T-cell (primary cell): ENCODE measurements around the gene FCN1. TPM values are rescaled to one million over a fixed set of nuclear protein-coding genes. Genes with fewer than 3 reads are reported as not detected.

Source experiments
- ATAC-seq, 4 experiments: fragments of 200-7000 bp in 3 of 4; fragments of 150-1000 bp in 1 of 4; cut with Tn5 transposase; replicated peaks in 1 of 4; 1 replicate in 3 of 4; 2 replicates in 1 of 4; pipeline ENCODE4 v1.10.0; 2021; ENCODE audit warnings: moderate library complexity in 3 of 4, mild to moderate bottlenecking in 2 of 4, moderate number of reproducible peaks in 1 of 4
- CTCF ChIA-PET, 2 donors: fragments of 300-600 bp; sonication (Branson Sonifier 250); formaldehyde crosslinking; loops; one replicate each; lab custom pipeline; 2022; ENCODE audit warnings: antibody characterized with exemption in 2 of 2; lab: Charles Lee
- POLR2A ChIA-PET, 2 donors: fragments of 300-600 bp; sonication (Branson Sonifier 250); formaldehyde crosslinking; loops; one replicate each; lab custom pipeline; 2022; ENCODE audit warnings: antibody characterized with exemption in 2 of 2; lab: Charles Lee
- DNase-seq, 35 experiments: peaks; one replicate each; pipeline versions ENCODE4 v3.0.0 to v3.0.0-alpha.2; 2013 to 2023
- H3K27ac ChIP-seq: one replicate; pipeline ENCODE4 v1.5.1; 2013; ENCODE audit warnings: low read length
- H3K27me3 ChIP-seq, 2 experiments: replicated peaks in 1 of 2; 1 replicate in 1 of 2; 2 replicates in 1 of 2; pipeline versions ENCODE4 v1.6.1 to v1.7.0; 2013; ENCODE audit warnings: low read length in 1 of 2, mixed read lengths in 1 of 2; ENCODE audit not compliant: control insufficient read depth in 2 of 2, insufficient read depth in 2 of 2; ENCODE audit errors: extremely low read depth in 1 of 2
- H3K36me3 ChIP-seq, 2 donors: 1 replicate in 1 of 2; 2 replicates in 1 of 2; pipeline versions ENCODE4 v1.6.1 to v1.7.0; 2013; ENCODE audit warnings: low read length in 1 of 2; ENCODE audit not compliant: control insufficient read depth in 2 of 2, insufficient read depth in 1 of 2; ENCODE audit errors: extremely low read depth in 1 of 2
- H3K4me1 ChIP-seq, 2 experiments: 1 replicate in 1 of 2; 2 replicates in 1 of 2; pipeline versions ENCODE4 v1.6.1 to v1.7.0; 2013; ENCODE audit warnings: low read length in 2 of 2, mixed read lengths in 1 of 2; ENCODE audit not compliant: insufficient read depth in 2 of 2, control insufficient read depth in 1 of 2; ENCODE audit errors: extremely low read depth in 1 of 2
- H3K4me3 ChIP-seq, 2 donors: 1 replicate in 1 of 2; 2 replicates in 1 of 2; pipeline versions ENCODE4 v1.5.1 to v1.7.0; 2013; ENCODE audit warnings: mild to moderate bottlenecking in 2 of 2, low read length in 1 of 2, moderate library complexity in 1 of 2; ENCODE audit not compliant: control insufficient read depth in 1 of 2; ENCODE audit errors: extremely low read depth in 1 of 2
- H3K9me3 ChIP-seq: 2 replicates; pipeline ENCODE4 v1.7.0; 2013
- H3K27ac Mint-ChIP-seq, 2 donors: one replicate each; pipeline ENCODE4 v1.8.0; 2020 to 2021; ENCODE audit warnings: mild to moderate bottlenecking in 2 of 2, mixed read lengths in 2 of 2
- H3K27me3 Mint-ChIP-seq, 2 donors: one replicate each; pipeline ENCODE4 v1.8.0; 2021 to 2022; ENCODE audit warnings: mixed read lengths in 2 of 2
- H3K36me3 Mint-ChIP-seq: one replicate; pipeline ENCODE4 v1.8.0; 2021; ENCODE audit warnings: mixed read lengths
- H3K4me1 Mint-ChIP-seq, 3 donors: one replicate each; pipeline ENCODE4 v1.8.0; 2020 to 2022; ENCODE audit warnings: mixed read lengths in 3 of 3, mild to moderate bottlenecking in 1 of 3
- H3K4me3 Mint-ChIP-seq, 3 donors: one replicate each; pipeline ENCODE4 v1.8.0; 2020 to 2022; ENCODE audit warnings: mild to moderate bottlenecking in 3 of 3, mixed read lengths in 3 of 3, moderate library complexity in 3 of 3
- H3K9me3 Mint-ChIP-seq, 3 donors: one replicate each; pipeline ENCODE4 v1.8.0; 2020 to 2022; ENCODE audit warnings: mixed read lengths in 3 of 3
- WGBS: methylation state at CpG from one replicate; pipeline ENCODE4 v1.1.5; 2013; ENCODE audit warnings: missing lambda C conversion rate; ENCODE audit not compliant: insufficient coverage; 5-methylcytosine and 5-hydroxymethylcytosine counted together
- total RNA-seq, 35 experiments: library from RNA in 6 of 35; stranded (reverse) in 6 of 35; fragments of 120-200 nt in 1 of 35; gene quantifications; one replicate each; pipeline versions ENCODE4 v1.2.1 to v1.2.4 and lab custom pipeline; 2013 to 2026

Gene FCN1
- total RNA-seq, 5 donors from 2014 or later (not counting 1 experiment from before 2014, with no cell fraction given) = 0.25 to 1.8 (median 0.55) TPM; not detected in 1

- Mint-ChIP-seq H3K9me3 (peaks cover 2 to 10% (median 8%) of the 10 kb centered on the region in 3 donors), H3K27ac (no peak overlapping the region), H3K4me1 (no peaks in the 10 kb centered on the region), H3K27me3 (peaks cover 10 to 38% of the 10 kb centered on the region in 2 donors), H3K4me3 (no peak overlapping the region), H3K36me3 (no peaks in the 10 kb centered on the region)
- WGBS = 93% methylated on average over 1 of the region's 7 CpGs
- Histone ChIP-seq H3K4me3 (no peak overlapping the region), H3K4me1 (no peaks in the 10 kb centered on the region), H3K27me3 (peaks cover 0 to 36% of the 10 kb centered on the region in 2 experiments), H3K36me3 (no peaks in the 10 kb centered on the region), H3K9me3 (no peaks in the 10 kb centered on the region), H3K27ac (no peak overlapping the region)
- DNase-seq (no peak), ATAC-seq (no peak)
- ChIA-PET POLR2A (no interaction called here), CTCF (no interaction called here)
Measured at GRCh38 chr9:134894136-134894860, 23.4 kb downstream of the FCN1 start.

GRCh38 chr9:134892820-134893420 lies 24.8 kb downstream of the FCN1 start:
- Mint-ChIP-seq H3K27ac (no peak overlapping the region), H3K4me3 (no peak overlapping the region), H3K27me3 (peaks cover 10 to 43% of the 10 kb centered on the region in 2 donors), H3K4me1 (no peaks in the 10 kb centered on the region), H3K9me3 (peaks cover 0 to 5% (median 0%) of the 10 kb centered on the region in 3 donors), H3K36me3 (no peaks in the 10 kb centered on the region)
- H3K27me3 ChIP-seq = peaks cover 0 to 46% of the 10 kb centered on the region in 2 experiments
- POLR2A ChIA-PET = no interaction called here
- H3K4me1 ChIP-seq = peaks cover 0 to under 1% of the 10 kb centered on the region in 2 experiments
- H3K9me3 ChIP-seq = no peaks in the 10 kb centered on the region
- H3K36me3 ChIP-seq = no peaks in the 10 kb centered on the region
- WGBS = 65% methylated on average over 5 of the region's 7 CpGs
- no peak for ATAC-seq
- CTCF ChIA-PET = no interaction called here
- no peak for DNase-seq
- no peak overlapping the region for H3K27ac ChIP-seq
- H3K4me3 ChIP-seq = no peak overlapping the region

GRCh38 chr9:134892221-134892620 lies 25.5 kb downstream of the FCN1 start:
- H3K27ac Mint-ChIP-seq = no peak overlapping the region
- H3K4me3 Mint-ChIP-seq = no peak overlapping the region
- peaks cover 0 to 5% (median 0%) of the 10 kb centered on the region in 3 donors for H3K9me3 Mint-ChIP-seq
- H3K4me1 Mint-ChIP-seq = peaks cover 0 to 2% (median 0%) of the 10 kb centered on the region in 3 donors
- H3K36me3 Mint-ChIP-seq = no peaks in the 10 kb centered on the region
- WGBS = 80% methylated on average over 4 of the region's 6 CpGs
- no peak overlapping the region for H3K27ac ChIP-seq
- no peaks in the 10 kb centered on the region for H3K9me3 ChIP-seq
- peaks cover 0 to 5% of the 10 kb centered on the region in 2 experiments for H3K4me1 ChIP-seq
- H3K4me3 ChIP-seq = no peak overlapping the region
- peaks cover 10 to 45% of the 10 kb centered on the region in 2 donors for H3K27me3 Mint-ChIP-seq
- DNase-seq (no peak), ATAC-seq (no peak)
- peaks cover 0 to 49% of the 10 kb centered on the region in 2 experiments for H3K27me3 ChIP-seq
- no peaks in the 10 kb centered on the region for H3K36me3 ChIP-seq
- CTCF ChIA-PET = no interaction called here
- POLR2A ChIA-PET = no interaction called here

DNA sequence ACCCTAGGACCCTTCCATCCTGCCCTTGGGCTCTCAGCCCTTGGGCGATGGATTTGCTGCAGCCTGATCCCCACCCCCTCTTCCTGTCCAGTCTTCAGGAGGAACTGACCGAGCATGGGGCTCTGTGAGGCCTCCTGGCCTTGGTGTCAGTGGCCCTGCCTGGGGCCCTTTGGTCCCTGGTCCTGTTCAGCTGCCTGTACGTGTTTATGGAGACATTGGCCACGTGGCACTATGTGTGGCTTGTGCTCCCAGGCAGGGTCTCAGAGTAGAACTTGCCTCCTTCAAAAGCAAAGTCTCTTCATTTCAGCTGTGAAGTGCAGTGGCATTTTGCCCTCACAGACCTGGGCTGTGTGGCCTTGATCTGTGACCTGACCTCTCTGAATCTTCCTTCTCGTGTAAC lies 26.0 kb downstream of the FCN1 start:
- CTCF ChIA-PET = no interaction called here
- POLR2A ChIA-PET = no interaction called here
- Mint-ChIP-seq H3K36me3 (no peaks in the 10 kb centered on the region), H3K9me3 (peaks cover 0 to 5% (median 0%) of the 10 kb centered on the region in 3 donors), H3K4me1 (peaks cover 0 to 2% (median 0%) of the 10 kb centered on the region in 3 donors), H3K4me3 (no peak overlapping the region), H3K27me3 (peaks cover 15 to 40% of the 10 kb centered on the region in 2 donors), H3K27ac (no peak overlapping the region)
- ATAC-seq (no peak), DNase-seq (peak in 1 of 35 experiments; percentile 5)
- peaks cover 0 to 48% of the 10 kb centered on the region in 2 experiments for H3K27me3 ChIP-seq
- H3K4me3 ChIP-seq = no peak overlapping the region
- no peak overlapping the region for H3K27ac ChIP-seq
- H3K9me3 ChIP-seq = no peaks in the 10 kb centered on the region
- no peaks in the 10 kb centered on the region for H3K36me3 ChIP-seq
- peaks cover 0 to 5% of the 10 kb centered on the region in 2 experiments for H3K4me1 ChIP-seq
- WGBS = 58% methylated on average over 5 of the region's 5 CpGs

GRCh38 chr9:134891053-134891452 lies 26.7 kb downstream of the FCN1 start:
- H3K36me3 Mint-ChIP-seq = no peaks in the 10 kb centered on the region
- peaks cover 0 to 5% of the 10 kb centered on the region in 2 experiments for H3K4me1 ChIP-seq
- ChIA-PET POLR2A (no interaction called here), CTCF (no interaction called here)
- no peak overlapping the region for H3K4me3 ChIP-seq
- H3K27ac ChIP-seq = no peak overlapping the region
- H3K27me3 Mint-ChIP-seq = peaks cover 21 to 44% of the 10 kb centered on the region in 2 donors
- ATAC-seq (no peak), DNase-seq (no peak)
- H3K27me3 ChIP-seq = peaks cover 0 to 49% of the 10 kb centered on the region in 2 experiments
- H3K9me3 ChIP-seq = no peaks in the 10 kb centered on the region
- no peak overlapping the region for H3K4me3 Mint-ChIP-seq
- H3K36me3 ChIP-seq = no peaks in the 10 kb centered on the region
- WGBS = 89% methylated on average over 5 of the region's 8 CpGs
- no peak overlapping the region for H3K27ac Mint-ChIP-seq
- H3K9me3 Mint-ChIP-seq = peaks cover 0 to 5% (median 0%) of the 10 kb centered on the region in 3 donors
- H3K4me1 Mint-ChIP-seq = peaks cover 0 to 2% (median 0%) of the 10 kb centered on the region in 3 donors

DNA sequence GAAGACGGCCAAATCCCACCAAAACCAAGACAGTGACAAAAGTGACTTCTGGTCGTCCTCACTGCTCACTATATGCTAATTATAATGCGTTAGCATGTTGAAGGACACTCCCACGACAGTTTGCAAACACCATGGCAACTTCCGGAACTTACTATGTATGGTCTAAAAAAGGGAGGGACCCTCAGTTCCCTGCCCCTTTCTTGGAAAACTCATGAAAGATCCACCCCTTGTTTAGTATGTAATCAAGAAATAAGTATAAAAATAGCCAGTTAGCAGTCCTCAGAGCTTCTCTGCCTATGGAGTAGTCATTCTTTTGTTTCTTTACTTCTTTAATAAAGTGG lies 27.6 kb downstream of the FCN1 start:
- Histone ChIP-seq H3K4me3 (no peak overlapping the region), H3K27ac (no peak overlapping the region), H3K9me3 (no peaks in the 10 kb centered on the region), H3K27me3 (peaks cover 0 to 52% of the 10 kb centered on the region in 2 experiments), H3K4me1 (peaks cover 0 to 5% of the 10 kb centered on the region in 2 experiments), H3K36me3 (no peaks in the 10 kb centered on the region)
- Mint-ChIP-seq H3K27me3 (peaks cover 16 to 40% of the 10 kb centered on the region in 2 donors), H3K27ac (no peak overlapping the region), H3K4me3 (no peak overlapping the region), H3K9me3 (peaks cover 0 to under 1% (median 0%) of the 10 kb centered on the region in 3 donors), H3K36me3 (no peaks in the 10 kb centered on the region), H3K4me1 (peaks cover 0 to 2% (median 0%) of the 10 kb centered on the region in 3 donors)
- CTCF ChIA-PET = no interaction called here
- POLR2A ChIA-PET = no interaction called here
- WGBS = no CpG with 5 or more reads among the region's 5 CpGs
- ATAC-seq = no peak
- no peak for DNase-seq
